Measurements from ENCODE around the gene PLEKHA8.

PLEKHA8 gene

GRCh38 chr7:30146127-30146612 is 118.0 kb downstream of the PLEKHA8 start:
- DNase-seq (ENCODE audit: low spot score): no peak

DNA sequence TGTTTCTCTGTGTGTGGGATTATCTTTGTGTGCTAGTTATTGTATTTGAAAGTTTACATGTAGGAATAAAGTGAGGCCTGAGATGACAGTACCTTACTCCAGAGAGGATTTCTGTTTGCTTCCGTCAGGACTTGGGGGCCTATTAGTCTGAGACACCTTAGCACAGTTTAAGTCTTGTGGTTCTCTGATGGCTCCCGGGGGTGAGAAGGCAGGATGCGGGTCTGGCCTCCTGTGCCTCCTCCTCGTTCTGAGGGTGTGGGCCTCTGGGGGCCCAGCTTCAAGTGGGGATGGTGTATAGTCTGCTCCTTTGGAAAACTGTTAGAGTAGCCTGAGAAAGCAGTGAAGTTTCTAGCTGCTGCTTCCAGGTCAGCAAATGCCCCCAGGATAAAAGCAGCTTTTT is 119.0 kb downstream of the PLEKHA8 start:
- no peak for DNase-seq (ENCODE audit: low spot score)

DNA sequence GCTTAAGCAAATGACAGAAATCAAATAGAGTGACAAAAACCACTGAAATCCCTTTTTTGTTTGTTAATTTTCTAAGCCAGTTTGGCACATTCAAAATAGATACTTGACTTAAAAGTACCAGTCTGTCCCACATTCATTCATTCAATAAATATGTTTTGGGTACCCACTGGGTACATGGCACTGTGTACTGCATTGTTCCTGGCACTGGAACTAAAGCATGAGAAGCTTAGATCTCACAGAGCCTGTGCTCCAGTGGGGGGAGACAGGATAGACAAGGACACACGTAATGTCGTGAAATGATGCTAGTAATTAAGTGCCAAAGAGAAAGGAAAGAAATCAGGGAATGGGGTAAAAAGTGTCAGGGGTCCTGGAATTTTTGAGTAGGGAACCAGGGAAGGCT is 119.6 kb downstream of the PLEKHA8 start:
- no peak for DNase-seq (ENCODE audit: low spot score)

DNA sequence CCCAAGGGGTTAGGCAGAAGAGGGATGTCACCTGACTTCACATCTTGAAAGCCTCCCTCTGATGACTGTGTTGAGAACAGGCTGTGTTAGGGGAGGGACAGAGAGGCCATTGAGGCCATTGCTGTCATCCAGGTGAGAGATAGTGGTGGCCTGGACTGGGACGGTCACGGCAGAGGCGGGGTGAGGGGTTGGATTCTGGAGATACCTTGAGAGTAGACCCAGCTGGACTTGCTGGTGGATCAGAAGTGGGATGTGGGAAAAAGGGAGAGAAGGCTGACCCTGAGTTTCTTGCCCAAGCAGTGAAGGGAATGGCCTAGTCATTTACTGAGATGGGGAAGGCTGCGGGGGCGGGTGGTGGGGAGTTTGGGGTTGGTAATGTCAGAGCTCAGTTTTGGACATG is 120.2 kb downstream of the PLEKHA8 start:
- no peak for DNase-seq (ENCODE audit: low spot score)

GRCh38 chr7:30148951-30149459 is 120.8 kb downstream of the PLEKHA8 start:
- no peak for DNase-seq (ENCODE audit: low spot score)

GRCh38 chr7:30149640-30150272 is 121.5 kb downstream of the PLEKHA8 start:
- no peak for DNase-seq (ENCODE audit: low spot score)

GRCh38 chr7:30150711-30151110 is 122.5 kb downstream of the PLEKHA8 start:
- no peak for DNase-seq (ENCODE audit: low spot score)

DNA sequence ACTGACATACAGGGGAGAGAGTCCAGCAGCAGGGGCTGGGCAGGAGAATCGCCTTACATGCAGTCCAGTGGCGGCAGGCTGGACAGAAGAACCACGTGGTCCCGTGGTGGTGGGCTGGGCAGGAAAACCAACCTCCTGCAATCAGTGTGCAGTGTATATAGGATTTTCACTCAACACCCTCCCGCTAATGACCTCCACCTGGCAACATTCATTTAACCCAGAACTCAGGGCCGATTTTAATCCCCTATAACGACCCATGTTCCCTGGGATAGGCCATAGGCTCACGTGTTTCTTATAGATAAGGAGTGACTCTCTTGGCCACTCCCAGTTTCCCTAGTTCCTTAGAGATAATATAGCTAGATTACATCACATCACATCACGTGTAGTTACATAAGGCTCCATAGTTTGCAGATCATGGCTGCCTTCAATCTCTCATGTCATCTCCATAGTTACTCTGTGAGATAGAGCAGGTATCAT is 125.9 kb downstream of the PLEKHA8 start:
- DNase-seq (ENCODE audit: low spot score): no peak

DNA sequence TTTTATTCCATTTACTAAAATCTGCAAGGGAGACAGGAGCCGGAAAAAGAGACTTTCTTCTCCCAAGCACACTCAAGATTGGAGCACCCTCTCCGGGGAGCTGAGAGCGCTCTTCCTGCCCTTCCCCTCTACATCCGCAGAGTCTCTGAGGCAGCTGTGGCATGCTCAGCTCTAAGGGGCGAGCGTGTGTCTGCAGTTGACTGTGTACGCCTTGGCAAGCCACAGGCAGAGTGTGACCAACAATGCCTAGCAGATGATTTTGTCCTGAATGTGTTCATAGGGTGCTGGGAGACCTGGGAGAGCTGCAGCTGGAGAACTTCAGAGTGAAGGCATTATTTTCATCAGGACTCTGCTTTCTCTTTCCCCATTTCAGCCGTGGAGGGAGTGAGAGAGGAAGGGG is 127.3 kb downstream of the PLEKHA8 start:
- no peak for DNase-seq (ENCODE audit: low spot score)

GRCh38 chr7:30157204-30157603 is 129.0 kb downstream of the PLEKHA8 start:
- DNase-seq (ENCODE audit: low spot score): no peak

GRCh38 chr7:30159163-30159562 is 131.0 kb downstream of the PLEKHA8 start:
- no peak for DNase-seq (ENCODE audit: low spot score)

DNA sequence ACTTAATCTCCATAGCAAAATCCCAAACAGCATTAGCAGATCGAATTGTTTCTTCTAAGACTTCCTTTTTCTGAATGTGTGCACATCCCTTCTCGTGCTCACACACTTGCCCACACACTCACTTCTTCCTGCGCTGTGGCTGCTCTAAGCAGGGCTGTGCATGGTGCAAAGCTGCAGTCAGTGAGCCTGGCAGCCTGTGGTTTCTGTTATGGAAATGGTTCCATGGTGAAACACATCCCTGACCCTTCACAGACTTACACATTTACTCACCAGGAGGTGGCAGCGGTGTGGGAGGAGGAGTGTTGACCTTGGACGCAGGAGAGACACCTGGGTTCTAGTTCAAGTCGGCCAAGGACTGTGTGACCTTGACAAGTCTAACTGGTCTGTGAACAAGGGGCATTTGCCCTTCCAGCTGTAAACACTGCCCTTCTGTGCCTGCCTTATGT is 131.5 kb downstream of the PLEKHA8 start:
- DNase-seq (ENCODE audit: low spot score): peak; percentile 37

GRCh38 chr7:30160329-30160728 is 132.1 kb downstream of the PLEKHA8 start:
- no peak for DNase-seq (ENCODE audit: low spot score)

DNA sequence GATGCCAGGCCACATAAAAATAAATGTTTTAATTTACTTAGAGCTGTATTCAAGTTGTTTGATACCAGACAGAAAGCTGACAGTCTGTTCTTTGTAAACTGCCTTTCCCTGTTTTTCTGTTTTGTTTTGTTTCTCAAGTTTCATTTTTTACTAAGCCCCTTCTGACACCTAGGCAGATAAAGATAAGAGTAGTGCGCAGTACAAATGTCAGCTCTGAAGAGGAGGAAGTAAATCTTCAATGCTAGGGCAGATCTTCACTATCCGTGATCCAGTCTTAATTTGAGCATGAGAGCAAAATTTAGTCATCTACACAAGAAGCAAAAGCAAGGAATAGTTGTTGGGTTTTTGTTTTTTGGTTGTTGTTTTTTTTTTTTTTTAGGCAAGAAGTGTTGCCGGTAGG is 133.9 kb downstream of the PLEKHA8 start:
- no peak for DNase-seq (ENCODE audit: low spot score)

DNA sequence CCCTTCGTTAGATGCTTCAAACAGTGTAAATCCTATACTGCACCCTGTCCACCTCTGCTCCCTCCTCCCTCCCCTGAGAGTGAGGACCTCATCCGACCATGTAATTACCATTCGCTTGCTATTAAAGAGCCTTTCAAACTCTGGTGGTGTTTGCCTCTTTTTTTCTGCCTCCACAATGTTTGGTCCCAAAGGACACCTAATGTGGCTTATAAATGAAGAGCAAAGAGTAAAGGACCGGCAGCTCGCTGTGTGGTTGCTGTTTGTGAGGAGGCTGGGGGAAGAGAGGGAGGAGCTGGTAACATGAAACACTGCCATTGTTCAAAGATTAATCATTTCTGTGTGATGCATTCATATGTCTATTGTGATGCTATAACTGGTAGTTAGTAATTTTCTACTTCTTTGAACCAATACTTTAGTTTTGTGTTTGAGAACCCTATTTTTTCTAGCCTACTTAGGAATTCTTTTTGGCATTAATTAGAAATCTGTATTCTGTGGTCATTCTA is 134.5 kb downstream of the PLEKHA8 start:
- DNase-seq (ENCODE audit: low spot score): peak; percentile 74

DNA sequence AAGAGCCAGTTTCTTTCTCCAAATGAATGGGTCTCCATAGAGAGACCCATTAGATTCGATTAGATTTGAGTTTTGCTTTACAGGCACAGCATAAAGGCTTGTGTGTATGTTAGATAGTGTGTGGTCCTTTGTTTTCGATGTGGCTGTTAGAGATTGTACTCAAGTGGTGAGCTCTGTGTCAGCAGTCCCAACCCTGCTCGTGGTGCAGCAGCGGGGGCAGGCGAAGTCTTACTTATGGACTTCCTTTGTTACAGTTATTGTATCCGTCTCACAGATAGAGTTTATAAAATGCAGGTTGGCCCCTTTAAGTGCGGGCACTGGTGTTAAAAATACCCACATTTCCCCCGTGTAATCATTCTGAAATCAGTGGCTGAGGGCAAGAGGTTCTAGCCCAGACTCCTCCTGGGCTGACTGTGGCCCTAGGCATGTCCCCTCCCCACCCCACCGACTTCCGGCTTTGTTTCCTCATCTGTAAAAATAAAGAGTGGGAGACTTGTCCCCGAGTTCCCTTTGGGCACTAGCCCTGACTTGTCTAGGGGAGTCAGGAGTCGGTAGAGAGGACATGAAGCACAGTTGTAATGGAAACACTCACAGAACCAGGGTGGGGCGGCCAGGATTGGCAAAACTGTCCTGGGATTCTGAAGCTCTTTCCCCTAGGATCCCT is 135.2 kb downstream of the PLEKHA8 start:
- no peak for DNase-seq (ENCODE audit: low spot score)

GRCh38 chr7:30164567-30164966 is 136.4 kb downstream of the PLEKHA8 start:
- DNase-seq (ENCODE audit: low spot score): peak; percentile 62

- DNase-seq (ENCODE audit: low spot score): no peak
Measured at GRCh38 chr7:30165590-30165989, 137.4 kb downstream of the PLEKHA8 start.

GRCh38 chr7:30166155-30166840 is 138.1 kb downstream of the PLEKHA8 start:
- DNase-seq (ENCODE audit: low spot score): no peak

DNA sequence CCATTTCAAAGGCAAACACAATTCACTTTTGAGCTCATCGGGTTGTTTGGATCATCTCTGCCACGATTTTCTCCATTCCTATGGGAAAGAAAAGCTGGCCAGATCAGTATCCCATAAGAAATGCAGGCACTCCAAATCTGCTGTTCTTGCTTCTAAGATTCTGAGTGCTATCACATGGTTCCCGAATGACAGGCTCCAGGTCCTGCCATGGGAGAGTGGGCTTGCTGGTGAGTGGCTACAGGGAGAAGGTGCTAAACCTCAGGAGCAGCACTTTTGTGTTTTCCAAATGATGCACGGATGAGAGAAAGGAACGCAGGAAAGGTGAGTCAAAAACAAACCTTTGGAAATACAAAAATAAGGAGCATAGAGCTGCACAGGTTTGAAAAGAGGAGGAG is 138.6 kb downstream of the PLEKHA8 start:
- DNase-seq (ENCODE audit: low spot score): no peak

- no peak for DNase-seq (ENCODE audit: low spot score)
Measured at GRCh38 chr7:30167901-30168300, 139.7 kb downstream of the PLEKHA8 start.

- DNase-seq (ENCODE audit: low spot score): peak; percentile 89
Measured at GRCh38 chr7:30168835-30169573, 140.8 kb downstream of the PLEKHA8 start.
